GM18508 (cell line): ENCODE measurements around the gene SH2D3A.
"Not testable (repeated sequence)": the region's sequence is repeated elsewhere in the genome, so short reads cannot be mapped to it uniquely, and the experiment has no call there.

Source experiments
- ATAC-seq: cut with Tn5 transposase; IDR thresholded peaks from one replicate; pipeline ENCODE4 v1.9.1; 2021; ENCODE audit warnings: moderate number of reproducible peaks; ENCODE audit not compliant: insufficient read depth, unreplicated experiment

Gene SH2D3A

DNA sequence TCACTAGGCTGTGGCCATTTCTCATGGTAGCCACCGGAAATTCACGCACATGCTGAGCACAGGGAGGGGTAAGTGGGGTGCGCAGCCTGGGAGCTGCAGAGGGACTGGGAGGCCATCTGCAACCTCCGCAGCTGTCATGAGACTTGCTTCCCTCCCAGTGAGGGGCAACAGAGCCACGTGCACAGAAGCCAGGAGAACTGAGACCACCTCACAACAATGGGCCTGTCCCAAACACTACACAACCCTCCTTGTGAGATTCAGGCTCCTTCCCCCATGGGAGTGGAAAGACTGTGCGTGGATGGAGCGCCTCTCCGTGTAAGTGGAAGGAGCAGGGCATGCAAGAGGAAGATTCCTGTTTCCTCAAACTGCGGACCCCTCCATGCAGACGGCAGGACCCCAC, 55.6 kb downstream of the SH2D3A start:
- no peak for ATAC-seq

DNA sequence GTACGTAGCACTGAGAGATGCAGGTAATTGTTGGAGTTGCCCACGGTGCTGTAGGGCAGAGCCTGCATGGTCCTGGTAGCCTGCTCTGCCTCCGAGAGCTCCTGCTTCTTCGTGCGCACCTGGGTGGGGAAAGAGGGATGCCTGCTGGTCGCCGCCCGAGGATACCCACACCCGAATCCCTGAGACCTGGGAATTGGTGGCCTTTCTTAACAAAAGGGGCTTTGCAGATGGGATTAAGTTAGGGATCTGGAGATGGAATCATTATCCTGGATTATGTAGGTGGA, 56.2 kb downstream of the SH2D3A start:
- ATAC-seq, result no peak

DNA sequence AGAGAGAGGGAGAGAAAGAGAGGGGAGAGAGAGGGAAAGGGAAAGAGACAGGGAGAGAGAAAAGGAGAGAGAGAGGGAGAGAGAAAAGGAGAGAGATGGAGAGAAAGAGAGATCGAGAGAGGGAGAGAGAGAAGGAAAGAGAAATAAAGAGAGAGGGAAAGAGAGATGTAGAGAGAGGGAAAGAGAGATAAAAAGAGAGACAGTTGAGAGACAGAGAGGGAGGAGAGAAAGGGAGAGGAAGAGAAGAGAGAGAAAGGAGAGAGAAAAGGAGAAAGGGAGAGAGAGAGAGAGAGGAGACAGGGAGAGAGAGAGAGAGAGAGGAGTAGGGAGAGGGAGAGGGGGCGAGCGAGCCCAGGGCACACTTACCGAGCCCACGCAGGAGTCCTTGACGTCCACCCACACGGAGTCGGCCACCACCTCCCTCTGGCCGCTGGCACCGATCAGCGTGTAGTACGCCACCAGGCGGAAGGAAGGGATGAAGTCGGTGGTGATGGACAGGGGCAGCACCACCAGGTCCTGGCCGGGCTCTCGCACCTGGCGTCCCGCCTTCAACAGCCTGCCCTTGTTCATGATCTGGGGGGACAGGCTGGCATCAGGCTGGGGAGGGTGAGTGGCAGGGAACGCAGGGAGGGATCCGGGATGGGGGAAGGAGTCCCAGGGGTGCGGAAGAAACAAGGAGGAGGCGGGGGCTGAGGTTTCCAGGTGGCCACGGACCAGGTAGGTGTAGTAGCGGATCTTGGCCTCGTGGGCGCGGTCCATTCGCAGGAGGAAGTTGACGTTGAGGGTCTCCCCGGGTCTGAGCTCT, 56.8 kb downstream of the SH2D3A start:
- ATAC-seq, result no peak

DNA sequence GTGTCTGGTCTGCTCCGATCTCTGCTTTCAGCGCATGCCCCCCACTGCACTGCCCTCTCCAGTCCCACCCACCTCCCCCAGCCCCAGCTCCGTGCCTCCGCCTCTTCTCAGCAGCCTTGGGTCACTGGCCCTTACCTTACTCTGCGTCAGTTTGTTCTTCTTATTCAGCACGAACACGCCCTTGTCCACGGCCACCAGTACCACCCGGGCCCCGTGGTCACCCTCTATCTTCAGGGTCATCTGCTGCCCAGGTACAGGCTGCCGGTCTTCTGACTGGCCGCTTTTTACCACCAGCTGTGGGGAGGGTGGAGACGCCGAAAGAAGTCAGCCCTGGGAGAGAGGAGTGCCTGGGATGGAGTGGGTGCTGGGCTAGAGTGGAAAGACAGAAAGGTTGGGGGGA, 57.7 kb downstream of the SH2D3A start:
- no peak for ATAC-seq

DNA sequence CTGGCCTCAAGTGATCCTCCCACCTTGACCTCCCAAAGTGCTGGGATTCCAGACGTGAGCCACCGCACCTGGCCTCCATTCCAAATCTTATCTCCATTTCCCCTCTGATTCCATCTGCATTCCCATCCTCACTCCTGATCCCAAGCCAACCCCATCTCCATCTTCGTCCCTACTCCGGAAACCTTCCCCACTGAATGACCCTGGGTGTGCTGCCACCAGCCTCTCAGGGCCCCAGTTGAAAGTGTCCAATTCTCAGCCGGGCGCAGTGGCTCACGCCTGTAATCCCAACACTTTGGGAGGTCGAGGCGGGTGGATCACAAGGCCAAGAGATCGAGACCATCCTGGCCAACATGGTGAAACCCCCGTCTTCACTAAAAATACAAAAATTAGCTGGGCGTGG, 58.3 kb downstream of the SH2D3A start:
- not testable (repeated sequence) for ATAC-seq

DNA sequence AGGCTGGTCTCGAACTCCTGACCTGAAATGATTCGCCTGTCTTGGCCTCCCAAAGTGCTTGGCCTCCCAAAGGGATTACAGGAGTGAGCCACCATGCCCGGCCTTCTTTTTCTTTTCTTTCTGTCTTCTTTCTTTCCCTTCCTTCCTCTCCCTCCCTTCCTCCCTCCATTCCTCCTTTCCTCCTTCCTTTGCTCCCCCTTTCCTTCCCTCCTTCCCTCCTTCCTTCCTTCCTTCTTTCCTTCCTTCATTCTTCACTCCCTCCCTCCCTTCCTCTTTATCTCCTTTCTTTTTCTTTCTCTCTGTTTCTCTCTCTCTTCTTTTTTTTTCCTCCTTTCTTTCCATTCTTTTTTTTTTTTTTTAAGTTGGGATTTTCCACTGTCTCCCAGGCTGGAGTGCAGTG, 58.9 kb downstream of the SH2D3A start:
- no peak for ATAC-seq

DNA sequence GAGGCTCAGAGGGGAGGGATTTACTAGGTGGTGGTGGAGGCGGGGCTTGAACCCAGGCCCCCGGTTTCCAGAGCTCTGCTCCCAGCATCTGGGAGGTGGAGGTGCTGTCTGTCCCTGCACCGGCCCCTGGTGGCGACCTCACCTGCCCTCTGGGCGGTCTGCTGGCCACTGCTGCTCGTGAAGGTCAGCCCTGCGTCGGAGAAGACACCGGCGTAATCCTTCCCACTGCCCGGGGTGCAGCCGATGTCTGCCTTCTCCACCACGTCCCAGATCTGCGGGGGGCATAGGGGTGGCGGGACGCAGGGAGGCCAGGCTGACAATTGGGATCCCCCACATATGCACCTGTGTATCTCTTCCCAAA, 59.6 kb downstream of the SH2D3A start:
- no peak for ATAC-seq

DNA sequence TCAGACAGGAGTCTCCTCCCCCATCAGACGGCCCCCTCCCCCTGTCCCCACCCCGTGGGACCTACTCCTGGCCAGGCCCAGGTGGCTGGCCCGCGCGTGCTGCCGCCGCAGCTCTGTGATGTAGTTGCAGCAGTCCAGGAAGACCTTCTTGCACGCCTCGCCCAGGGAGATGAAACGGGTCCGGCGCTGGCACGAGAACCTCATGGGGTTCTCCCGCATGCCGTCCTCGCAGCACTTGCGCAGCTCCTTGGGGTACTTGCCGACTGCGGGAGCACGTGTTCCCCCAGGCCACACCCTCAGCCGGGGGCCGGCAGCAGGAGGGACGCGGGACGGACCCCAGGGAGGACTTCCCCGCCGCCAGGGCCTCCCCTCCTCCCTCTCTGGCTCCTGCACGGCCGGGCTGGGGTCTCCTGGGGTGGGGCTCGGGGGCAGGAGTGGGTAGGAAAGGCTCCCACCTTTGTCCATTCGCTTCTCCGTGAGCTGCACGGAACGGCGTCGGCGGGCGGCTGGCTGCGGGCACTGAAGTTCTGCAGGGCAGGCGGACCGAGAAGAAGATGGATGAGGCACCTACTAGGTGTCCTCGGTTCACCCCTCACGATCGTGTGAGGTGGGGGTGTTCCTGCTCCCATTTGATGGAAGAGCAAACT, 60.1 kb downstream of the SH2D3A start:
- ATAC-seq, result no peak

DNA sequence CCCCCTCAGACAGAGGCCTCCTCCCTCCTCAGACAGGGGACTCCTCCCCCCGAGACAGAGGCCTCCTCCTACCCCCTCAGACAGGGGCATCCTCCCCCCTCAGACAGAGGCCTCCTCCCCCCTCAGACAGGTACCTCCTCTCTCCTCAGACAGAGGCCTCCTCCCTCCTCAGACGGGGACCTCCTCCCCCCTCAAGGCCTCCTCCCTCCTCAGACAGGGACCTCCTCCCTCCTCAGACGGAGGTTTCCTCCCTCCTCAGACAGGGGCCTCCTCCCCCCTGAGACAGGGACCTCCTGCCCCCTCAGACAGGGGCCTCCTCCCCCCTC, 60.6 kb downstream of the SH2D3A start:
- no peak for ATAC-seq

DNA sequence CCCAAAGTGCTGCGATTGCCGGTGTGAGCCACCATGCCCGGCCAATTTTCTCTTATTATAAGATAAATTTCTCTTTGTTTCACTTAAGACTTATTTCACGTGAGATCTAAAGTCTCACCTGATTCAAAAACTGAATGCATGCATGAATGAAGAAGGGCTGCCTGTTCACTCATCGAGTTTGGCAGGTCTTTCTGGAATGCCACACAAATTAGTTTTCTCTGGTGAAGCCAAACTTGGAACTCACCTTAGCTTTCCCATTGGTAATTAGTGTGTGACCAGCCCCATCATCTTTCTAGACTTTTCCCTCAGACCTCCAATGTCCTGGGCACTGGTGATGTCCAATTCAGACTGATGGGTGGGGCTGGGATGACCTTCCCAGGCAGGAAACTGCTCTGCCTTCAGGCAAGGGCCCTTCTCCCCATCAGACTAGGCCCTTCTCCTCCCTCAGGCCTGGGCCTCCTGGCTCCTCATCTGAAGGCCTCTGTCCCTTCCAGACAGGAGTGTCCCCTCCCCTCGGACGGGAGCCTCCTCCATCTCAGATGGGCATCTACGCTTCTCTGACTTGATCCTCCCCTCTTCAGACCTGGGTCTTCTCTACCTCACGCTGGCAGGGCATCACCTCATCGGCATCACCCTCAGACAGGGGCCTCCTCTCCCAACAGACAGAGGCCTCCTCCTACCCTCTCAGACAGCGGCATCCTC, 61.2 kb downstream of the SH2D3A start:
- ATAC-seq, result no peak
